Mammary epithelial cell (primary cell): ENCODE measurements around the gene SLC25A51.
"Not testable (repeated sequence)": the region's sequence is repeated elsewhere in the genome, so short reads cannot be mapped to it uniquely, and the experiment has no call there.

Experiments
- EZH2 ChIP-seq: IDR thresholded peaks from 2 replicates; pipeline ENCODE4 v1.6.1; 2012; ENCODE audit warnings: low read length, inconsistent platforms, borderline replicate concordance
- TF ChIP-seq, protein P1 (sequence below), 2 donors: IDR thresholded peaks in 1 of 2; conservative IDR thresholded peaks in 1 of 2; 2 replicates each; pipeline ENCODE4 v1.5.1; 2011 to 2012; ENCODE audit warnings: inconsistent platforms in 2 of 2, low read length in 2 of 2, mild to moderate bottlenecking in 2 of 2, control low read depth in 1 of 2, low read depth in 1 of 2; ENCODE audit not compliant: insufficient read depth in 1 of 2; ENCODE audit errors: extremely low read depth in 1 of 2

DNA sequence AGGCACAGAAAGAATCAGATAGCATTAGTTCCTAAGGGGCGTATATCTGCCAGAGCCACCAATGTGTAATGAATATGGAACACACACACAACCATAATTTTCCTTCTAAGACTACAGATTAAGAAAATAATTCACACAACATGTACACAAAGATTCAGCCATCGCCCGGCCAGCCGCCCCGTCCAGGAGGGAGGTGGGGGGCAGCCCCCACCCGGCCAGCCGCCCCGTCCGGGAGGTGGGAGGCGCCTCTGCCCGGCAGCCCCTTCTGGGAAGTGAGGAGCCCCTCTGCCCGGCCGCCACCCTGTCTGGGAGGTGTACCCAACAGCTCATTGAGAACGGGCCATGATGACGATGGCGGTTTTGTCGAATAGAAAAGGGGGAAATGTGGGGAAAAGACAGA, 12.9 kb downstream of the SLC25A51 start:
- TF ChIP-seq, protein P1, sequence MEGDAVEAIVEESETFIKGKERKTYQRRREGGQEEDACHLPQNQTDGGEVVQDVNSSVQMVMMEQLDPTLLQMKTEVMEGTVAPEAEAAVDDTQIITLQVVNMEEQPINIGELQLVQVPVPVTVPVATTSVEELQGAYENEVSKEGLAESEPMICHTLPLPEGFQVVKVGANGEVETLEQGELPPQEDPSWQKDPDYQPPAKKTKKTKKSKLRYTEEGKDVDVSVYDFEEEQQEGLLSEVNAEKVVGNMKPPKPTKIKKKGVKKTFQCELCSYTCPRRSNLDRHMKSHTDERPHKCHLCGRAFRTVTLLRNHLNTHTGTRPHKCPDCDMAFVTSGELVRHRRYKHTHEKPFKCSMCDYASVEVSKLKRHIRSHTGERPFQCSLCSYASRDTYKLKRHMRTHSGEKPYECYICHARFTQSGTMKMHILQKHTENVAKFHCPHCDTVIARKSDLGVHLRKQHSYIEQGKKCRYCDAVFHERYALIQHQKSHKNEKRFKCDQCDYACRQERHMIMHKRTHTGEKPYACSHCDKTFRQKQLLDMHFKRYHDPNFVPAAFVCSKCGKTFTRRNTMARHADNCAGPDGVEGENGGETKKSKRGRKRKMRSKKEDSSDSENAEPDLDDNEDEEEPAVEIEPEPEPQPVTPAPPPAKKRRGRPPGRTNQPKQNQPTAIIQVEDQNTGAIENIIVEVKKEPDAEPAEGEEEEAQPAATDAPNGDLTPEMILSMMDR (conservative IDR thresholded peaks at IDR 0.05 in 1 of 2, IDR thresholded peaks at IDR 0.05 in 1 of 2; ENCODE audit: extremely low read depth in 1 of 2, insufficient read depth in 1 of 2, low read depth in 1 of 2, low read length in 2 of 2), result not testable (repeated sequence)
- not testable (repeated sequence) for TF ChIP-seq EZH2
